SU-DHL-6 (cell line): ENCODE measurements around the gene CRIM1.

Experiments
- EZH2phosphoT487 ChIP-seq: fragments of 200-600 bp; sonication (generic), shearing (Covaris generic); conservative IDR thresholded peaks from 2 replicates; pipeline ENCODE4 v1.6.1; 2018; ENCODE audit warnings: mild to moderate bottlenecking, antibody characterized with exemption, low read length, moderate library complexity, mixed read lengths
- TF ChIP-seq, protein P1 (sequence below): fragments of 200-600 bp; sonication (generic); IDR thresholded peaks from one replicate; pipeline ENCODE4 v1.5.1; 2017; ENCODE audit warnings: antibody characterized with exemption, mild to moderate bottlenecking, low read length, moderate library complexity; ENCODE audit not compliant: insufficient read depth, poor library complexity, severe bottlenecking

- TF ChIP-seq, protein P1, sequence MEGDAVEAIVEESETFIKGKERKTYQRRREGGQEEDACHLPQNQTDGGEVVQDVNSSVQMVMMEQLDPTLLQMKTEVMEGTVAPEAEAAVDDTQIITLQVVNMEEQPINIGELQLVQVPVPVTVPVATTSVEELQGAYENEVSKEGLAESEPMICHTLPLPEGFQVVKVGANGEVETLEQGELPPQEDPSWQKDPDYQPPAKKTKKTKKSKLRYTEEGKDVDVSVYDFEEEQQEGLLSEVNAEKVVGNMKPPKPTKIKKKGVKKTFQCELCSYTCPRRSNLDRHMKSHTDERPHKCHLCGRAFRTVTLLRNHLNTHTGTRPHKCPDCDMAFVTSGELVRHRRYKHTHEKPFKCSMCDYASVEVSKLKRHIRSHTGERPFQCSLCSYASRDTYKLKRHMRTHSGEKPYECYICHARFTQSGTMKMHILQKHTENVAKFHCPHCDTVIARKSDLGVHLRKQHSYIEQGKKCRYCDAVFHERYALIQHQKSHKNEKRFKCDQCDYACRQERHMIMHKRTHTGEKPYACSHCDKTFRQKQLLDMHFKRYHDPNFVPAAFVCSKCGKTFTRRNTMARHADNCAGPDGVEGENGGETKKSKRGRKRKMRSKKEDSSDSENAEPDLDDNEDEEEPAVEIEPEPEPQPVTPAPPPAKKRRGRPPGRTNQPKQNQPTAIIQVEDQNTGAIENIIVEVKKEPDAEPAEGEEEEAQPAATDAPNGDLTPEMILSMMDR: no peak
- no peak for TF ChIP-seq EZH2phosphoT487
These were observed 50.7 kb downstream of the CRIM1 start for GRCh38 chr2:36406296-36406695.
